Measurements from ENCODE around the gene ATP13A5.

The ATP13A5 gene

DNA sequence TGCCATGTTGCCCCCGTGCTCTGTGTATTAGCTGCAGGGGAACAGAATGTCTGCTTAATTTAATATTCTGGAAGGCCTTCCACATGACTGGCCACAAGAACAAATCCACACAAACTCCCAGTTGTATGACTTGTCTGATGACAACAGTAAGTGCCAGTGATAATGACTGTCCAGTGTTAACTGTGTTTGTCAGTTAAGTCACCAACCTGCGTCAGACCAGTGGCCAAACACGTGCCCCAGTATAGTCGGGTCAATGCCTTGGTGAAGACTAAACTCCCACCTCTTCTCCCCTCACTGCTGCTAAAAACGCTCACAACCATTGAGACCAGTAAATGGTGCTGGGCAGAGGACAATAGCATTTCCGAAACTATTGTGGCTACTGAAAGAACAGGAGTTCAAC, 9.8 kb upstream of the ATP13A5 start:
- Histone ChIP-seq H3K27ac (ENCODE audit: low read length) (no peak overlapping the region), H3K4me3 (ENCODE audit: low read length) (no peak overlapping the region), H3K9me3 (ENCODE audit: insufficient read depth, low read depth, low read length) (no peaks in the 10 kb centered on the region), H3K36me3 (ENCODE audit: insufficient read depth, low read depth, low read length) (no peaks in the 10 kb centered on the region), H3K9ac (ENCODE audit: low read depth, low read length) (no peak overlapping the region), H3K27me3 (ENCODE audit: insufficient read depth, low read length) (no peaks in the 10 kb centered on the region), H3K4me1 (ENCODE audit: insufficient read depth, low read length) (peaks cover 15% of the 10 kb centered on the region; the same call in 1 of the 2 replicates)

DNA sequence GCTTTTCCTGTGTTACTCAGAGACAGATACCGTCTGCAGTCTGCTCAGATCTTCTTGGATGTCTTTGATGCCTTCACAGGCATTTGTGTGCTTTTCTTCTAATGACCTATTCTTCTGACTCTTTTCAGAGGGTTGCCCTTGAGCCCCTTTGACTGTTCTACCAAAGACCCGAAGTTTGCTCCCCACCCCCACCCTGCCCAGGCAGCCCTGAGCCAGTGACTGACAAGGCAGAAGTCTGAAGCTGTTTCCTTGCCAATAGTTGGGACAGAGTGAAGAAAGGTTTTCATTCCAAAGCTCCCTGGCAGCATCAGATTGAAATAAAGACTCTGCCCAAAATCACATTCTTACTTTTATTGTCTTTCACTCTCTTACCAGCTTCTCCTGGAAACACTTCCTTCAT, 9.0 kb upstream of the ATP13A5 start:
- Histone ChIP-seq H3K36me3 (ENCODE audit: insufficient read depth, low read depth, low read length) (no peaks in the 10 kb centered on the region), H3K4me1 (ENCODE audit: insufficient read depth, low read length) (peaks cover 15% of the 10 kb centered on the region; the same call in 1 of the 2 replicates), H3K4me3 (ENCODE audit: low read length) (no peak overlapping the region)

DNA sequence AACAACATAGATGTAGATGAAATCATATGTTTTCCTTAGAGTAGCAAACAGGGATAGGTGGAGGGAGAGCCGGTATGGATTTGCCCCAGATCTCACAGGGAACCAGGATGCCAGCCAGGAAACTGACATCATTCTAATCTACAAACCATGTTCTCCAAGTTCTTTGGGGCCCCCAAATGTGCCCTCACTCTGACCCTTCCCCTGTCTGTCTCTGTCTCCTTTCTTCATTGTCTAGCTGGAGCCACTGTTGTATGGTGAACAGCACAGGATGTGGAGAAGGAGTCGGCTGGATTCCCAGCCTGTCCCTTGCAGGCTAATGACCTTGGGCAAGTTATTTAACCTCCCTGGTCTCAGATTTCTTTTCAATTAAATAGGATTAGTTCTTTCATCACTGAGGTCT, 962 bp downstream of the ATP13A5 start:
- Histone ChIP-seq H3K4me1 (ENCODE audit: insufficient read depth, low read length) (0 out of 2 replicates have a peak, but pooled peaks cover 4% of the 10 kb centered on the region), H3K36me3 (ENCODE audit: insufficient read depth, low read depth, low read length) (no peaks in the 10 kb centered on the region), H3K9me3 (ENCODE audit: insufficient read depth, low read depth, low read length) (no peaks in the 10 kb centered on the region), H3K9ac (ENCODE audit: low read depth, low read length) (no peak overlapping the region), H3K4me3 (ENCODE audit: low read length) (no peak overlapping the region), H3K27ac (ENCODE audit: low read length) (no peak overlapping the region), H3K27me3 (ENCODE audit: insufficient read depth, low read length) (no peaks in the 10 kb centered on the region)

More for the DNA sequence above, 9.0 kb upstream of the ATP13A5 start:
- H3K27ac ChIP-seq (ENCODE audit: low read length): no peak overlapping the region
- H3K27me3 ChIP-seq (ENCODE audit: insufficient read depth, low read length): no peaks in the 10 kb centered on the region
- no peak overlapping the region for H3K9ac ChIP-seq (ENCODE audit: low read depth, low read length)
- H3K9me3 ChIP-seq (ENCODE audit: insufficient read depth, low read depth, low read length): no peaks in the 10 kb centered on the region

GRCh38 chr3:193375614-193376013, 2.9 kb downstream of the ATP13A5 start:
- no peak overlapping the region for H3K9ac ChIP-seq (ENCODE audit: low read depth, low read length)
- H3K27ac ChIP-seq (ENCODE audit: low read length): no peak overlapping the region
- H3K4me1 ChIP-seq (ENCODE audit: insufficient read depth, low read length): 0 out of 2 replicates have a peak, but pooled peaks cover 4% of the 10 kb centered on the region
- no peaks in the 10 kb centered on the region for H3K36me3 ChIP-seq (ENCODE audit: insufficient read depth, low read depth, low read length)
- H3K9me3 ChIP-seq (ENCODE audit: insufficient read depth, low read depth, low read length): no peaks in the 10 kb centered on the region
- H3K4me3 ChIP-seq (ENCODE audit: low read length): no peak overlapping the region
- no peaks in the 10 kb centered on the region for H3K27me3 ChIP-seq (ENCODE audit: insufficient read depth, low read length)

GRCh38 chr3:193372783-193373182, 5.8 kb downstream of the ATP13A5 start:
- Histone ChIP-seq H3K9me3 (ENCODE audit: insufficient read depth, low read depth, low read length) (no peaks in the 10 kb centered on the region), H3K9ac (ENCODE audit: low read depth, low read length) (no peak overlapping the region), H3K4me3 (ENCODE audit: low read length) (no peak overlapping the region), H3K36me3 (ENCODE audit: insufficient read depth, low read depth, low read length) (no peaks in the 10 kb centered on the region), H3K27me3 (ENCODE audit: insufficient read depth, low read length) (no peaks in the 10 kb centered on the region), H3K4me1 (ENCODE audit: insufficient read depth, low read length) (0 out of 2 replicates have a peak, but pooled peaks cover 4% of the 10 kb centered on the region), H3K27ac (ENCODE audit: low read length) (no peak overlapping the region)

GRCh38 chr3:193367868-193368267, 10.7 kb downstream of the ATP13A5 start:
- Histone ChIP-seq H3K4me1 (ENCODE audit: insufficient read depth, low read length) (no peaks in the 10 kb centered on the region), H3K9ac (ENCODE audit: low read depth, low read length) (no peak overlapping the region), H3K27ac (ENCODE audit: low read length) (no peak overlapping the region), H3K4me3 (ENCODE audit: low read length) (no peak overlapping the region), H3K27me3 (ENCODE audit: insufficient read depth, low read length) (no peaks in the 10 kb centered on the region), H3K9me3 (ENCODE audit: insufficient read depth, low read depth, low read length) (no peaks in the 10 kb centered on the region), H3K36me3 (ENCODE audit: insufficient read depth, low read depth, low read length) (no peaks in the 10 kb centered on the region)

- no peak overlapping the region for H3K27ac ChIP-seq (ENCODE audit: low read length)
These were observed 21.3 kb downstream of the ATP13A5 start for GRCh38 chr3:193357291-193357690.

GRCh38 chr3:193354423-193354822, 24.1 kb downstream of the ATP13A5 start:
- no peak overlapping the region for H3K9ac ChIP-seq (ENCODE audit: low read depth, low read length)
- no peaks in the 10 kb centered on the region for H3K27me3 ChIP-seq (ENCODE audit: insufficient read depth, low read length)
- peaks cover 4% of the 10 kb centered on the region; the same call in 1 of the 2 replicates for H3K4me1 ChIP-seq (ENCODE audit: insufficient read depth, low read length)
- H3K36me3 ChIP-seq (ENCODE audit: insufficient read depth, low read depth, low read length): no peaks in the 10 kb centered on the region
- no peaks in the 10 kb centered on the region for H3K9me3 ChIP-seq (ENCODE audit: insufficient read depth, low read depth, low read length)
- no peak overlapping the region for H3K4me3 ChIP-seq (ENCODE audit: low read length)
- no peak overlapping the region for H3K27ac ChIP-seq (ENCODE audit: low read length)

More at GRCh38 chr3:193357291-193357690, 21.3 kb downstream of the ATP13A5 start:
- H3K4me3 ChIP-seq (ENCODE audit: low read length): no peak overlapping the region
- H3K27me3 ChIP-seq (ENCODE audit: insufficient read depth, low read length): no peaks in the 10 kb centered on the region
- H3K9me3 ChIP-seq (ENCODE audit: insufficient read depth, low read depth, low read length): no peaks in the 10 kb centered on the region
- no peaks in the 10 kb centered on the region for H3K4me1 ChIP-seq (ENCODE audit: insufficient read depth, low read length)
- H3K9ac ChIP-seq (ENCODE audit: low read depth, low read length): no peak overlapping the region
- no peaks in the 10 kb centered on the region for H3K36me3 ChIP-seq (ENCODE audit: insufficient read depth, low read depth, low read length)

DNA sequence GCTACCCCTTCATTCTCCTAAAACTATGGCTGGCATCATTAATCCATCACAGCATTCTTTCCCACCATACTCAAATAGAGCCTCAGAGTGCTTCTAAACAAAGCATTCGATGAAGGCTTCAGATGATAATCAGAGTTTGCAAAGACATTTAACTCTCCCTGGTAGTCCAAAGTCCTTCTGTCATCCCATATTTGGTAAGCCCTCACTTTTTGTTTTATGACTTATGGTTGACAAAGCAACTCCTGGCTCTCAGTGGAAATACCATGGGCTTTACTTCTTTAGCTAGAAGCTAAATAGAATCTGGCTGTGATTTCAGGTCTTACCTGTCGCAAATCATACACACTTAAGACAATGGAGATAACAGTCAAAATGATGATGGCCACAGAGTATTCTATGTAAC, 27.8 kb downstream of the ATP13A5 start:
- Histone ChIP-seq H3K27me3 (ENCODE audit: insufficient read depth, low read length) (no peaks in the 10 kb centered on the region), H3K4me1 (ENCODE audit: insufficient read depth, low read length) (peaks cover 35% of the 10 kb centered on the region), H3K9ac (ENCODE audit: low read depth, low read length) (no peak overlapping the region), H3K9me3 (ENCODE audit: insufficient read depth, low read depth, low read length) (no peaks in the 10 kb centered on the region), H3K4me3 (ENCODE audit: low read length) (no peak overlapping the region), H3K36me3 (ENCODE audit: insufficient read depth, low read depth, low read length) (no peaks in the 10 kb centered on the region), H3K27ac (ENCODE audit: low read length) (no peak overlapping the region)

GRCh38 chr3:193348686-193349085, 29.9 kb downstream of the ATP13A5 start:
- Histone ChIP-seq H3K4me1 (ENCODE audit: insufficient read depth, low read length) (peaks cover 36% of the 10 kb centered on the region), H3K4me3 (ENCODE audit: low read length) (peak overlapping the region; percentile 5; the same call in 1 of the 2 replicates), H3K36me3 (ENCODE audit: insufficient read depth, low read depth, low read length) (no peaks in the 10 kb centered on the region), H3K9ac (ENCODE audit: low read depth, low read length) (no peak overlapping the region), H3K9me3 (ENCODE audit: insufficient read depth, low read depth, low read length) (no peaks in the 10 kb centered on the region), H3K27me3 (ENCODE audit: insufficient read depth, low read length) (no peaks in the 10 kb centered on the region), H3K27ac (ENCODE audit: low read length) (no peak overlapping the region)

GRCh38 chr3:193347521-193348501, 30.7 kb downstream of the ATP13A5 start:
- no peaks in the 10 kb centered on the region for H3K36me3 ChIP-seq (ENCODE audit: insufficient read depth, low read depth, low read length)
- no peak overlapping the region for H3K9ac ChIP-seq (ENCODE audit: low read depth, low read length)
- H3K4me1 ChIP-seq (ENCODE audit: insufficient read depth, low read length): peaks cover 36% of the 10 kb centered on the region
- H3K4me3 ChIP-seq (ENCODE audit: low read length): peak overlapping the region; percentile 12
- H3K9me3 ChIP-seq (ENCODE audit: insufficient read depth, low read depth, low read length): no peaks in the 10 kb centered on the region
- H3K27me3 ChIP-seq (ENCODE audit: insufficient read depth, low read length): no peaks in the 10 kb centered on the region
- H3K27ac ChIP-seq (ENCODE audit: low read length): no peak overlapping the region

DNA sequence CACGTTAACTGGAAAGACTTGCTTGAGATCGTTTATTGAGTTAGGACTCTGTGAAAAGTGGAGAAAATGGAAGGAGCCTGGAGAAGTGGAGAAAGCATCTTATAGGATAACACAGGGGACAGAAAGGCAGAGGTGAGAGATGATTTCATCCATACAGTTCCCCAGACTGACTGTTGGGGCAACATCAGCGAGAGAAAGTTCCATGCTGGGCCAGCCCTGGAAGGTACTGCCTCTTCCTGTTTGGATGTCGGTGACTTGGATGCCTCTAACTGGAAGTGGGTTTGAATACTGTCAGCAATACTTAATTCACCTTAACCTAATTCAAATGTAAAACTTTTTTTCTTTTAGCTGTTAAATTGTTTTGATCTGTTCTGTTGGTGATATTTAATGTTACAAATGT, 32.3 kb downstream of the ATP13A5 start:
- Histone ChIP-seq H3K4me1 (ENCODE audit: insufficient read depth, low read length) (peaks cover 38% of the 10 kb centered on the region), H3K9me3 (ENCODE audit: insufficient read depth, low read depth, low read length) (no peaks in the 10 kb centered on the region), H3K9ac (ENCODE audit: low read depth, low read length) (no peak overlapping the region), H3K4me3 (ENCODE audit: low read length) (no peak overlapping the region), H3K27ac (ENCODE audit: low read length) (no peak overlapping the region), H3K36me3 (ENCODE audit: insufficient read depth, low read depth, low read length) (no peaks in the 10 kb centered on the region), H3K27me3 (ENCODE audit: insufficient read depth, low read length) (no peaks in the 10 kb centered on the region)
